HT1080 (cell line): ENCODE results near the gene YPEL5. TPM values are rescaled to one million over a fixed set of nuclear protein-coding genes. Genes with fewer than 3 reads are reported as not detected.

Experiments
- DNase-seq: peaks from one replicate; pipeline ENCODE4 v3.0.0-alpha.2; 2015; ENCODE audit warnings: low read depth
- total RNA-seq: library from RNA; depleted of rRNA; stranded (reverse); fragments of >200 nt; shearing (Covaris generic); gene quantifications from 2 replicates; pipeline ENCODE4 v1.2.3, GENCODE V29; 2014

The YPEL5 gene
- total RNA-seq, 1 experiment from 2014 or later, result 25.5 TPM

DNA sequence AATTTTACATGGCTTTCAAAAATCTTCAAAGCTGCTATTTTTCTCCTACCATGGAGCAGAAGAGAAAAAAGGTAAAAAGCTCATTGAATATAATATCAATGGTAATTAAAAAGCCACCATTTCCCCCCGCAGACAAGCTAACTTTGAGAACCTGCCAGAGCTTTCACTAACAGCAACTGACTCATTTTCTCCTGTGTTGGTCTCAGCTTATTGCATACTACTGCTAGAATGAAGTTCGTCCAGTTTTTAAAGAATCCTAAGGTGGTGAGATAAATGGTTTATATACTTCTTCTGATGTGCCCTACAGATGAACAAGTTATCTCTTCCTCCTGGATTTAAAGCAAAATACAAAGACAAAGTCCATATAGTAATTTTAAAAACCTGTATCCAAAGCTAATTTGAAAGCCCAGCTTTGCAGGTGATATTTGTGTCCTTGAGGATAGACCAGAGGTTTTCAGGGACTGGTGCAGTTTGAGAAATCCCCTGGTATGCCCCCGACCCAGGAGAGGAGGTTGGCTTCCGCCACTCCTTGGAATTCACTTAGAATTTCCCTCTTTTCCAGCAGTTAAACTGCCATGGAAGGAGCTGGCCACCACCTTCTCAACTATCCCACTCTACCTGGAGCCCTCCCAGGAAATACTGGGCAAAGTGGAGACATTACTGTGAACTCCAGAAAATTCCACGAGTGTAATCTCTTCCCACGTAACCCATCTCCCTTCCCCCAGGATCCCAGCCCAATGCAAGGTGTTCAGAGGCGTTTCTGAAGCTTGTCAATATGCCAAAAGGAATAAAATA, 17.5 kb downstream of the YPEL5 start:
- DNase-seq, result no peak

GRCh38 chr2:30165050-30165520, 18.3 kb downstream of the YPEL5 start:
- DNase-seq, result peak; percentile 83

- no peak for DNase-seq
These were observed 18.8 kb downstream of the YPEL5 start for GRCh38 chr2:30165617-30166016.

DNA sequence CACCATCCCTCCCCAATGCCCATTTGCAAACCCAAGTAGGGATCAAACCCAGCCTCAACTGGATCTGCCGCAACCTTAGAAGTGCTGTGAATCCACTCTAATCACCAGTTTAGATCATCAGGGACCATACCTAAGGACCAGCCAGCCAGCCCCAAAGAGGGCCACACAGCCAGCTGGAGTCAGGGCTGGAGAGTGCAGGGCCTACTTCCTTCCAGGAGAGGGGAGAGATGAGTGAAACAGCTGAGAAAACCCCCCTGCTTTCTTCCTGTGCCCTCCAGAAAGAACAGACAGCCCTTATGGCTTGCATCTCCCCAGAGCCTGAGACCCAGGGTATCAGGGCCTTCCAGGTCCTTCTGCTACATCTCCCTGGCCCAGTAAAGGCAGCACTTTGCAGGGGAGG, 25.8 kb downstream of the YPEL5 start:
- DNase-seq, result no peak

- DNase-seq, result no peak
These were observed 30.6 kb downstream of the YPEL5 start for GRCh38 chr2:30177440-30177839.

DNA sequence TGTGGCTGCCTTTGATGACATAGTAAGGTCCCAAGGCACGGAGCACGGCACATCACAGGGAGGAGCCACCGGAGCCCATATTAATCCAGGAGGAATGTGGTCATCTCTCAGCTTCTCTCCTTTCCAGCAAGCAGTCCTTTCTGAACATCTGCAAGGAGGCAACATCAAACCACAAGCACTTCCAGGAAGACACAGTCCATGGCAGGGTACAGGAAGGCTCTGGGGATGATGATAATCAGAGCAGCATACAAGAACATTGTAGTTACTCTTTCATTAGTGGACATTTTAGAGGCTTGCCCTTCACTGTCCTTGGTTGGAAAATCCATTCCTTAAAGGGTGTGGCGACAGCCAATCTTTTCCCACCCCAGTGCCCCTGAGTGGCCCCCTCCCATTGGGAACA, 31.1 kb downstream of the YPEL5 start:
- no peak for DNase-seq

GRCh38 chr2:30178618-30179434, 32.0 kb downstream of the YPEL5 start:
- DNase-seq, result peak; percentile 32

DNA sequence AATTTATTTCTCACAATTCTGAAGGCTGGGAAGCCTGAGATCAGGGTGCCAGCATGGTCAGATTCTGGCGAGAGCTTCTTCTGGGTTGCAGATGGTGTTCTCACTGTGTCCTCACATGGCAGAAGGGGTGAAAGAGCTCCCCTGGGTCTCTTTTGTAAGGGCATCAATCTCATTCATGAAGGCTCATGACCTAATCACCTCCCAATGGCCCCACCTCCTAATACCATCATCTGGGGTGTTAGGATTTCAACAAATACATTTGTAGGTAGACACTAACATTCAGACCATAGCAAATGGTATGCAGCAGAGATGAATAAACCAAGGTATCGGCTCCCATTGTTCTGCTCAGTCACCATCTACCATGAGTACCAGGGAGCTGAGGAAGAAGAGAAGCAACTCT, 32.7 kb downstream of the YPEL5 start:
- DNase-seq, result no peak

GRCh38 chr2:30180226-30180625, 33.4 kb downstream of the YPEL5 start:
- no peak for DNase-seq

- no peak for DNase-seq
These were observed 34.4 kb downstream of the YPEL5 start for GRCh38 chr2:30181176-30181575.

DNA sequence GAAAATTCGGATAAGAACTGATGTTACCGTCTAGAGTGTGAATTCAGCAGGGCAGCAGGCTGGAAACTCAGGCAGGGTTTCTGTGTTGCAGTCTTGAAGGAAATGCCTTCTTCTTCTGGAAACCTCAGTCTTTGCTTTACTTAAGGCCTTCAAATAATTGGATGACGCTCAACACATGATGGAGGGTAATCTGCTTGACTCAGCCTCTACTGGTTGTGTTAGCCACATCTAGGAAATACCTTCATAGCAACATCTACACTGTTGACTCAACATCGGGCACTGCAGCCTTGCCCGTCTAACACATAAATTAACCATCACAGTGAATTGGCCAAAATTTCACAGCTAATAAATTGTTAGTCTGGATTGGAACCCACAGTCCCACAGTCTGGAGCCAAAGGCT, 37.2 kb downstream of the YPEL5 start:
- DNase-seq, result peak; percentile 65

- DNase-seq, result no peak
These were observed 38.4 kb downstream of the YPEL5 start for GRCh38 chr2:30185178-30185577.

DNA sequence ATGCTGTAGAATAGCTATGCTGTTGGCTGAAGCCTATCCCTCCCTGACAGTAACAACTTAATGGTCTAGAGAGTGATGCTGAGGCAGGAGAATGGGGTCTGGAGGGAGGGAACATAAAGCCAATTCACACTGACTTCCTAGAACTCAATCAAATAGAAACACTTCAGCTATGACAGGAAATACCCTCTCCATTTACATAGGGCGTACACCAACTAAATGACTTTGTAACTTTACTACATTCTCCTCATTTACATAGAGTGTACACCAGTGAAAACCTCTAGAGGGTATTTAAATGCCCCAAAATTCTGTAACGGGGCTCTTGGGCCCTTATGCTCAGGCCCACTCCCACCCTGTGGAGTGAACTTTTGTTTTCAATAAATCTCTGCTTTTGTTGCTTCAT, 41.5 kb downstream of the YPEL5 start:
- DNase-seq, result no peak

DNA sequence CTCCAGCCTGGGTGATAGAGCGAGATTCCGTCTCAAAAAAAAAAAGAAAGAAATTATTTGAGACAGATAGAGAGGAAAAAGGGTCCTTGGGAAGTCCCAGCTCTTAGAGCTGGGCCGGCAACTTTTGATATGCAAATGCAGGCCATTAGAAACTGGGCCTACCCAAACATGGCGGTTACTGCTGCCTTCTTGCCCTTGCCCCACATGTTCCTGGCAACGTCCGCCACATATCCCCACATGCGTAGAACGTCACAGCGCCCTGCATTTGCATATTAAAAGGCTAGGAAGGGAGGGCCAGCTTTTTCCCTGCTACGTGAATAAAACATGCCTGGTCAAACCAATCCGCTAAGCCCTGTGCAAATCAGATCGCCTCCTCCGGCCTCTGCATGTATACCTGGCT, 43.8 kb downstream of the YPEL5 start:
- DNase-seq, result no peak

DNA sequence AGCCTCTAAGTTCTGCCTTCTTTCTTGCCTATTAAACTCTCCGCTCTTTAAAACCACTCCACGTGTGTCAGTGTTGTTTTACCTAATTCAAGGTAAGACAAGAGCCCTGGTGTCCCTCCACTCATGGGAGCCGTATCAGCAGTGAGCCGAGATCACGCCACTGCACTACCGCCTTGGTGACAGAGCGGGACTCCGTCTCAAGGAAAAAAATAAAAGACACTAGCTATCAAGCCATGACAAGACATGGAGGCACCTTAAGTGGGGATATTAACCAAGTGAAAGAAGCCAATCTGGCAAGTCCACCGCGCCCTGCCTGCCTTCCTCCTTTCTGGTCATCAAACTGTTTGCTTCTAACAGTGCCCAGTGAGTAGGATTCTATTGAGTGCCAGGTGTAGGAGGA, 44.3 kb downstream of the YPEL5 start:
- DNase-seq, result no peak

DNA sequence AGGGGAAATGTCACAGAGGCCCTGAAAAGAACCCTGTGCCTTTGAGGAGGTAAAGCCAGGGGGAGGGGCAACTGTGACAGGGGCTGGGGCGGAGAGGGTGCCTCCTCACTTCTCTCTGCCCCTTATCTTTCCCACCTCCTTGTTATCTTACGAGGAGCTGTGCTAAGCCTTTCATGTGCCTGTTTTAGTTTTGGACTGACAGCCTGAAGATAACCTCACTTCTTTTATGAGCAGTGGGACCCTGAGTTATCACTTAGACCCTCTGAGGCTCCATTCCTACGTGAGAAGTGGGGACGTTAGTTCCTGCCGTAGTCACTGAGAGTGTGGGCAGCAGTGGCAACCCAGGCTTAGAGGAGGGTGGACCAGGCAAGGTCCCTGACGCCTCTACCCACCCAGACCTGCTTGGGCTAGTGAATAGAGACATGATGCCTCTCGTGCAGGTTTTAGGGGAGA, 45.0 kb downstream of the YPEL5 start:
- no peak for DNase-seq

DNA sequence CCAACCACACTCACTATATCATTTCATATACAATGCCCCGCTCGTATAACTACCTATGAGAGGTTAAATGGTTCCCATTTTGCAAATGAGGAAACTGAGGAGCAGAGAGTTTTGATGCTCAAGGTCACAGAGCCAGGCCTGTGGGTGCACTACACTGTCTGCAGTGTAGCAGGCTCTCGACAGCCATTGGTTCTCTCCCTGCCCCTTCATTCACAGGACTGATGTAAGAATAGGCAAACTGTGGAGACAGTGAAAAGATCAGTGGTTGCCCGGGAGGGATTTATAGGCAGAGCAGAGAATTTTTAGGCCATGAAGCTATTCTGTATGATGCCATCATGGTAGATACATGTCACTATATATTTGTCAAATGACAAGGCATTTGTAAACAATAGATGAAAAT, 45.5 kb downstream of the YPEL5 start:
- no peak for DNase-seq

- DNase-seq, result peak; percentile 36
These were observed 46.4 kb downstream of the YPEL5 start for GRCh38 chr2:30193104-30193681.

- no peak for DNase-seq
These were observed 47.6 kb downstream of the YPEL5 start for GRCh38 chr2:30194421-30194820.

DNA sequence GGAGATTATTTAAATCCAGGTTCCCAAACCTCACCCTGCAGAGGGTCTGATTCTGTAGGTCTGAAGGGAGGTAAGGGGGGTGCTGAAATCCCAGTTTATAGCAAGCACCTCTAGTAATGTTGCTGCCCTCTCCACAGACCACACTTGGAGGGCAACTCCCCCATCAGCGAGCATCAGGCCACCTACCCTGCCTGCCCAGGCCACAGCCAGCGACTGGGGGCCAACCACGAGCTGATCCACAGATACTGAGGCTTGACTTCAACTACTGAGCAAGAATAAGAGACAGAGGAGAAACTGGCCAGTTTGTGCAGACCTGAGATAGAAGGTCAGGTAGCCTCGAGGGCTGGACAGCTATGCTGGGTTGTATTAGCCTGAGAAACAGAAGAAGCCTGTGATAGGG, 48.2 kb downstream of the YPEL5 start:
- DNase-seq, result no peak

- no peak for DNase-seq
These were observed 50.9 kb downstream of the YPEL5 start for GRCh38 chr2:30197570-30198192.

DNA sequence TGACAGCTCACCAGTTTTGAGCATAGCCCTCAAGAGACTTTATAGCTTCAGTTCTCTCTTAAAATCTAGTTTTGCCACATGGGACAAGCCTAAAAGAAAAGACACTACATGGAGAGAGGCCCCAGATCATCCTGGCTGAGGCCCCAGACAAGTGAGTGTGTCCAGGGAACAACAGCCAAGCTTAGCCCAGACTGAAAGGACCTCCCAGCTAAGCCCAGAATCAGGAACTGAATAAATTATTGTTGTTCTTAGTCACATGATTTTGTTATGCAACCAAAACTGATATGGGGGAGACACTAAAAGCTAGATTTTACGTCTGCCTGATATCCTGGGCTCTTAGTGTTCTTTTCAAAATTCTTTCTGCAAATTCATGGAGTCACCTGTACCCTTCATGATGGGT, 55.2 kb downstream of the YPEL5 start:
- DNase-seq, result no peak
